HG02798 (cell line): ENCODE measurements around the gene FSHR.

ENCODE experiments used
- ATAC-seq: cut with Tn5 transposase; IDR thresholded peaks from one replicate; pipeline ENCODE4 v1.9.1; 2021; ENCODE audit warnings: mild to moderate bottlenecking; ENCODE audit not compliant: unreplicated experiment, poor library complexity

The FSHR gene

DNA sequence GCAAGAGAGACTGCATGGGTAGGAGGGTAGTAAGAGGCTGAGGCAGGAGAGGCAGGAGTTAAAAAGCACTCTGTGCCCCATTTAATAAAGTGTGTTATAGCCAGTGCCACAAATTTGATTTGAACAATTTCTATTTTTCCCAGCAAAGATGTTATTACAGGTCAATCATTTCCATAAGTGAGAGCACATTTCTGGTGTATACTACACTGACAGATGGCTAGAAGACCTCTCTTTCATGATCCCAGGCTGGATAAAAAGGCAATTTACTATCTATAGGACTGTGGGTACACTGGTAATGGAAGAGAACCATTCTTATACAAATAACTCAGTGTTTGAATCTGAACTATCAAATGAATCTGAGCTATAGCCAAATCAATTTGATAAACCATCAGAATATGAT lies 176.2 kb downstream of the FSHR start:
- ATAC-seq: no peak

DNA sequence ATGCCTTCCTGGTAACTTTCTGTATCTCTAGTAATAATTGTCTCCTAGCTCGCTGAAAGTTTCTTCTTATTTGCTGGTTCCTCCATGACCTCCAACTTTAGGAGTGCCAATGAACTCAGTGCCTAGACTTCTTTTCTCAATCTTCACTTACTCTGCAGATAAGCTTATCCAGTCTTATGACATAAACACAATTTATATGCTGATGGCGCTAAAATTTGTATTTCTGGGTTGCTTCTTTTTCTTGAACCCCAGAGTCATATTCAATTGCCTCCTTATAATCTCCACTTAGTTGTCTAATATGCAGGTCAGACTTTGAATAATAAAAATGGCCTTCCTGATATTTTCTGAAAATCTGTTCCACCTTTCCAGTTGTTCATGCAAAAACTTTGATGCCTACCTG lies 182.5 kb downstream of the FSHR start:
- no peak for ATAC-seq

DNA sequence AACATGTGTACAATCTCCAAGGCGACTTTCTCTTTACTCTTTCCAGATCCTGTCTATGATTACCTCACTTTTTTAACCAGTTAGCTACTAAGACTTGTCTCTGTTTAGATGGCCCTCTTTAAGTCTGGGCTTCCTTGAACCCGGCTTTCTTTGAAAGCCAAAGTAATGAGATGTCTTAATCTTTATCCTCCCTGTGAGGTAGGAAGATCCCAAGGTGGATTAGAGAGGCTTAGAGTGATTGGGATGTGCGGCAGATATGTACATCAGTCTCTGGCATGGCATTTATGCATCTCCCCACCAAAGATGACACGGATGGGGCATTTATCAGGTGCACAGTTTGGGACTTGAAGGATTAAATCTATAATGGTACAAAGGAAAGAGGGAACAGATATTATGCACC lies 186.3 kb downstream of the FSHR start:
- no peak for ATAC-seq

DNA sequence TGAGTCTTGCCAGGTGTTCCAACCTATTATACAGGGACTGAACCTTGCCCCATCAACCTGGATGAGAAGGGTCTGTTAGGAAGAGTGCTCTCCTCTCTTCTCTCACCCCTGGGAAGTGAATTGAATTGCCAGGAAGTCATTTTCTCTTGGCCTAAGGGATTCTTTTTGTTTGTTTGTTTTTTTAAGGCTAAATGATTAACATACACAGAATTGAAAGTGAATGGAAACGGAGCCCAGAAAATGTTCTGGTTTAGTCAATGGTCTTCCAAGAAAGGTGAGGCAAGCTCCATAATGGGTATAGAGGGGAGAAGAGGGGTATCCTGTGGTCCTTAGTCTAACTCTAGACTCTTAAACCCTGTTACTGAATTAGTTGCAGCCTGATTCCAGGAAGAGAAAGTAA lies 189.1 kb downstream of the FSHR start:
- ATAC-seq: no peak

DNA sequence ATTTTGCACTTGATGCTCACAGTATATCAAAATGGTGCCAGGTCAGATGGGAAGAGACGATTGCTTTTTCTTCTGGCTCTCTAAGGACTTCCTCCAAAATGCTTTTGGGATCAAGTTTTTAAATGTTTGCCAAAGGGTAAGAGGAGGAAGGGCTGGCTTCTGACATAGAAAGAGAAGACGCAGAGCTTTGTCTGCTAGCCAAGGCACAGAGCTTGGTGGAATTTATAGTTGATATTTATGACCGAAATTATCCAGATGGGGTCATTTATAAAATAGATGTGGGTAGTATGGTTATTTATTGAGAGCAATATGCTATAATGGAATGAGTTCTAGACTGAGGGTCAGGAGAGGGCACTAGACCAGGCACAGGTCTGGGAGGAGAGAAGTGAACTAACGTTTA lies 193.3 kb downstream of the FSHR start:
- ATAC-seq: no peak

DNA sequence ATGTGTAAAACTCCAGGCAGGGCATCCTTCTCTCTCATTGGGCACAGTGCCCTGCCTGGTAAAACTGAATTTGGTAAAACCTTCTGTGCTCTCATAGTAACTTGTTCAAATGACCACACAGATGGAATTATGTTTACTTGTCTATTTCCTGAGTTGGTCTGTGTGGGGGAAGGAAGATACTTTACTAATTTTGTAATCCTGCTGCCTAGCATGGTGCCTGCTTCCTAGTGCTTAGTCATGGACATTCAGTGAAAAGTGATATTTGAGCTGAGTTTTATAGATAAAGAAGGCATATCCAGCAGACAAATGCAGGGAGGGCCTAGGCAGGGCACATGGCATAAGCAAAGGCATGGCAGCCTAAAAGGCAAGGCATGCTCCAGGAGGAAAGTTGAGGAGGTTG lies 199.4 kb downstream of the FSHR start:
- no peak for ATAC-seq

DNA sequence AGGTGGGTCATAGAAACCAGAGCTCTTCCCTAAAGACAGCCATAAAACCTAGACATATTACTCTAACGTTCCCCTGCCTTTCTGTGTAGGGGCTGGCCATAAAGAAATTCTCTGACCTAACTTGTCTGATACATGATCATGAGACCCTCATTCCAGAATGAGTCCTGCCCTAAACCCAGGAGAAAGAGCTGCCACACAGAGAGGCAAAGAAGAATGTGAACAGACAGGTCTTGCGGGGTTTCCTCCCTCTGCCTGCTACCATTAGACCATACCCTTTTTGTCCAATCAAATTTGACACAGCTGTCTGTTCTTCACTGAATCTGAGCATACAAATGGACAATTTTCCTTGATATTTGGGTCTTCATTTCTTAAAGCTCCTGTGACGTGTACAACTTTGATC lies 200.0 kb downstream of the FSHR start:
- ATAC-seq: no peak

DNA sequence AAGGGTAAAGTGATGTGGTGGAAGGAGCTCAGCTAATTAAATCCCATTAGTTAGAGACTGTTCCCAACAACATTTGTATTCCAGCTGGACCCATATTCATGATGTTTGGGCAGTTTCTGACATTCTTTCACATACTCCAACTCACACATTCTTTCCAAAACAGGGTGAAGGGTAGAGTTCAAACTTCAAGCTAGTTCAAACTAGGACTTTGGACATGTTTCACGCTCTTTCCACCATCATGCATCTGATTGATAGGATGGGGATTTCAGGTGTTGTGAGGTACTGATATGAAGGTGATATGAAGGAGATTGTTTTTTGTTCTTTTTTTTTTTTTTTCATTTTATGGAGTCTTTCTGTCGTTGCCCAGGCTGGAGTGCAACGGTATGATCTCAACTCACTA lies 201.7 kb downstream of the FSHR start:
- no peak for ATAC-seq

DNA sequence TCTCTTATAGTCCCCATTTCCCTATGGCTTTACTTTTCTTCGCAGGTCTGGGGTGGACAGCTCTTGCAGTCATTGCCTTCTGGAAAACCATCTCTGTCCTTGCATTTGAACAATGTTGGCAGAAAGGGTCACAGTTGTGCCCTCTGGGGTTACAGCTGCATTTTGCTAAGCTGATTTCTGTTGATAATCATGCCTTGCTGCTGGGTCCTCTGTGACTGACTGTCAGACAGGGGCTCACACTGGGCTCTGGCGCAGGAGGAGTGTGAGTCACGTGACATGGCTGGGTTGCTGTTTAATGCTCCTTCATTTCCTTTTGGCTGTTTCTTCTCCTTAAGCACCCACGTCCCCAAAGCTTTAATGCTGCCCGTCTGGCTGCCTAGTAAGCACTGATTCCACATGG lies 202.2 kb downstream of the FSHR start:
- ATAC-seq: no peak

DNA sequence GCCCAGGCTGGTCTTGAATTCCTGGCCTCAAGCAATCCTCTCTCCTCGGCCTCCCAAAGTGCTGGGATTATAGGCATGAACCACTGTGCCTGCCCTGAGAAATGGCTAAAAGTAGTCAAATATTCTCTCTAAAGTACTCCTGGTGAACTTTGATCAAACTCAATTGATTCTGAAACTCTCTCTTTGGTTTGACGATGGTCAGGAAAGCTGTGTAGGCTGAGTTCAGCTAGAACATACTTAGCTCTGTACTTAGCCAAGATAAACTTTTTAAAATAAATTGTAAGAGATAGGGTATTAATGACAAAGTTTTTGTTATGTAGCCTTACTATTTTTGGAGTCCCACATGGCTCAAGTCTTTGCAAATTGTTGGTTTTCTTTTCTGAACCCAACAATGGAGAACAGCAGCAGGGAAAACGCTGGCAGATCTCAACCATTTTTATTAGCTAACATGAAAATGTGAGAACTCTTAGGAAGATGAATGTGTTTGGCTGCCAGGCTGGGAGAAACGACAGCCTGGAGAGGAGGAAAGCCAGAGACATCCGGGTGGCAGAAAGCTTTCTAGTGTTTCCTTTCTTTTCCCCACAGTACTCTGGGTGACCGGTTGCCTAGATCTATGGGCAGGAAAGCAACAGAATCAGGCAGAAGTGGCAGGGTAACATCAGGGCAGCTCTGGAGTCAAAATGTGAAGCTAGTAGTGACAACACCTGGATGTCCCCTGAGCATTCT lies 205.8 kb downstream of the FSHR start:
- ATAC-seq: no peak

DNA sequence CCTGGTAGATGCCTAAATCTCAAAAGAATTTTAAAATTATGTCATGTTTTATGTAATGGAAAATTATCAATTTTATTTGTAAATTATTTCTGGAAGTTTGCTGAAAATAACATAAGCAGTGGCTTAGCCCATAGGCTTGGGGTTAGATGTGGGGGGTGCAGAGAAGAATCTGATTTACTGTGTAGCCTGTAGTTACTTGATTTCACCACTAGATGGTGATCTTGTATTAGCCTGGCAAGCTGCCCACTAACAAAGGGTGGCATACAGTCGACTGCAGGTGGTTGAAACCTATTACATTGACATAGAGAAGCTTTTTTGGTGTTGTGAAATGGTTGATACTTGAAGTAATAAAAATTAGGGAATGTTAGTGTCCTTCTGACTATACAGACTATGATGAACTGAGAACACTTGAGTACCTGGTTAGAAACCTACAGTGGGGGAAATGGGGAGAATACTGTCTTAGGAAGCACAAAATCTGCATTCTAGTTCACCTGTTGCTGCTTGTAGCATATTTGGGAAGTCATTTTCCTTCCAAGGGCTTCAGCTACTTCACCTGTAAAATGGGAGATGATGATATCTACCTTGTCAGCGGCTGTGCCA lies 207.8 kb downstream of the FSHR start:
- peak; percentile 96 for ATAC-seq

DNA sequence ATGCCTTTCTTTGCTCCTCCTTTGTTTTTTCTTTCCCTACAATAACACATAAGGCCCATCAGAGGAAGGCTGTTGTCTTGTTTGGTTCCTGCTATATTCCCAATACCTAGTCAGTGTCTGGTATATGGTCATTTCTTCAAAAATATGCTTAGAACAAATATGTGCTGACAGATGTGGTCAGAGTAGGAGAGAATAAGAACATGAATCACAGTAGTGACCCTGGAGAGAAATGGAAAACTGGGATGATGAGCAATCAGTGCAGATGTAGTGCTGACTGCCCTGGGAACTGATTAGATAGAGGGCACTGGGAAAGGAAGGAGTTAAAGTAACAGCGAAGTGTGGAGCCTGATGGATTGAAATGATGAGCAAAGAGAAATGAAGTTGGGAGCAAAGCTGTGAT lies 209.4 kb downstream of the FSHR start:
- no peak for ATAC-seq

DNA sequence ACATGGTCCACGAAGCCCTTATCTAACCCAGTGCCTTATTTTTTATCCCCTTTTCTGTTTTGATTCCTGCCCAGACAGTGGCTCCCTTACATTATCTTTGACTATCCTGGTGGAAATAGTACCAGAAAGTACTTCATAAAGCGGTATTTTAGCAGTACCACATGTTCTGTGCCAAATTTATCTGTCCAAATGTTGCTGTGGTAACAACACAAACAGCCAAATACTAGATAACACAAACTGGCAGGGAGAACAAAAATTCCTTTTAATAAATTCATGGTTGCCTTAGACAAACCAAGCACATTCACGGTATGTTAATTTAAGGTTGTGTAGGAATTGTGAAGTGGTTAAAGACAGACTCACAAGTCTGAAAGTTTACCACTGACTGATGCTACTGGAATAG lies 210.9 kb downstream of the FSHR start:
- no peak for ATAC-seq

DNA sequence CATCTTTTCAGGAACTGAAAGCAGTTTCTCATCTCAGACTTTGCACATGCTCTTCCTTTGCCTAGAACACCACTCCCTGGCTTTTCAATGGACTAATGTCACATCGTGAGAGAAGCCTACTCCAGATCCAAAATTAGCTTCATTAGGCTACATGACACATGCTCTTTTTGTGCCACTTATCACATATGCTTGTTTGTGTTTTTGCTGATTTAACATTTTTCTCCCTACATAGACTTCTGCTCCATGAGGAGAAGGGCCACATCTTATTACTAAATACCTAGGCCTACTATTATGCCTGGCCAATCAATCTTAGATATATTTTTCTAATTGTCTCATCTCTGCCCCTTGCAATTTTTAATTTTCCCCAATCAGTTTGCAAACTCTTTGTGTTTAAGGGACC lies 212.4 kb downstream of the FSHR start:
- ATAC-seq: no peak

DNA sequence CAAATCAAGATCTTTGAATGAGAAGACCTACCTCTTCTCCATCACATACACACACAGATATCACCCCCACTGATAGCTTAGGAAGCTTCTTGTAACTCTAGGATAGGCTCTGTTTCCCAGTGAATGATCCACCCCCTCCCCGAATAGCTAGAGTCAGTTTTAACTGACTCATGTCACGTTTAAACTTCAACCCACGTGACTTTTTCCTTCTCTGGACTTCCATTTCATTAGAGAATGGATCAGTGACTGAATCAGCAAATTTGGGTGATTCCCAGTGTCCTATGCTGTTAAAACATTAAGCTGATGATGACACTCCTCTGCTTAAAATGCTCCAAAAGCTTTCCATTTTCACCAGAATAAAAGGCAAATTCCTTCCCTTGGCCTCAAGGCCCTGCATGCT lies 212.9 kb downstream of the FSHR start:
- no peak for ATAC-seq

DNA sequence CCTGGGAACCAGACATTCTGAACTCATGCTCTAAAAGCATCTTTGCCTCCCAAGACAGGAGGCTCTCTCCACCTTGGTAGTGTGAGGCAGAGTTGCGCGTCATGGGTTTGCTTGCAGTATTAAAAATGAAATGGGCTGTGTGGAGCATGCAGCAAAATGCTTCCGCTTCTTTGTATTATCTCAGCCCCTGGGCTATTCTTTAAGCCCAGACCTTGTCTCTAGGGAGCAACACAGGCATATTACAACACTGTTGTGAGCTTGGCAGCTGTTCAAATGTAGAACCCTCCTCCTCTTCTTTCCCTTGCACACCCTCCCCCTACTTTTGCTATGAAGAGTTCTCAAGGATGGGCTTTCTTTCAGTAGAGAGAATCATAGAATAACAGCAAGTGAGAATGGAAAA lies 213.7 kb downstream of the FSHR start:
- no peak for ATAC-seq

DNA sequence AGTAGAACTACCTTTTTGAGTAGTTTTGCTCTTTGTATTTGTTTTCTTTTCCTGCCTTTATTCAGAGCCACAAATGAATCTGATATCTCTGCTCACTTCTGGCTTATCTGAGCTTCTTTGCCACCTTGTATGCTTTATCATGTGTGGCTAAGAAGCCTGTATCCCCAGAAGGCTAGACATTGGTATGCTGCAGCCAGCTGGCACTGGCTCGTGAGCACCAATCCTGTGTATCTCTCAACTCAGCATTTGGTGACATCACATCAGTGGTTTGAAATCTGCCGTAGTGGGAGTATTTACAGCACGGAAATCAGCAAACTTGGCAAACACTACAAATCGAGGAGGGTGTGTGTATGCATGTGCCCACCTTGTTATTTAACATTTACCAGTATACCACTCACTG lies 215.1 kb downstream of the FSHR start:
- no peak for ATAC-seq

DNA sequence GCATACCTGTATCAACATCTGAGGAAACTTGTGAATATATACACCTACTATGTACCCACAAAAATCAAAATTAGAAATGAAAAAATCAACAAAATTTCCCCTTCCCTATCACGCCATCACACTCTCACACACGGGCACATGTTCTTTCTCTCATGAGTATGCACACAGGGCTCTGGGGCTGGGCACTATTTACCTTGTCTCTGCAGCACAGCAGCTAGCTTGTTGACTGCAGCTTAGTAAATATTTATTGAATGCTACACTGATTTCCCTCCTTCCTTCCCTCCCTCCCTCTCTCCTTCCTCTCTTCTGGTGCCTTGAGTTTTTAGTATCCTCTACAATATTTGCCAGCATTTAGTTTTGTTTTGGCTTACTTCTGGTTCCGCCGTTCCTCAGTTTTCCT lies 216.1 kb downstream of the FSHR start:
- ATAC-seq: no peak

DNA sequence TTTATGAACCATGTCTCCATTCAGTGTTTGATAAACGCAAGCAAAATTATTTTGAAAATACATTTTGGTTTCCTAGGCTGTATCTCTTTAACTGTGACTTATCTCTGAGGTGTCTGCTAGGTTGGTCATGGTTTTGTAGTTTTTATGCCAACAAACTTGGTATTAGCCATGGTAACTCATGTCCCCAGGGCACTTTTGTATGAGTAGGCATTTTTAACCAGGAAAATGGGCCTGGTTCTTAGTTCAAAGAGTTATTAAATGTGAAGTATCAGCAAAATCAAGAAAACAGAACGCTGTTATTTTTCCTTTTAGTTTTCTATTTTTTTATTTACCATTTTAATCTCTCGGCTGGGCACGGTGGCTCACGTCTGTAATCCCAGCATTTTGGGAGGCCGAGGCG lies 219.5 kb downstream of the FSHR start:
- no peak for ATAC-seq

DNA sequence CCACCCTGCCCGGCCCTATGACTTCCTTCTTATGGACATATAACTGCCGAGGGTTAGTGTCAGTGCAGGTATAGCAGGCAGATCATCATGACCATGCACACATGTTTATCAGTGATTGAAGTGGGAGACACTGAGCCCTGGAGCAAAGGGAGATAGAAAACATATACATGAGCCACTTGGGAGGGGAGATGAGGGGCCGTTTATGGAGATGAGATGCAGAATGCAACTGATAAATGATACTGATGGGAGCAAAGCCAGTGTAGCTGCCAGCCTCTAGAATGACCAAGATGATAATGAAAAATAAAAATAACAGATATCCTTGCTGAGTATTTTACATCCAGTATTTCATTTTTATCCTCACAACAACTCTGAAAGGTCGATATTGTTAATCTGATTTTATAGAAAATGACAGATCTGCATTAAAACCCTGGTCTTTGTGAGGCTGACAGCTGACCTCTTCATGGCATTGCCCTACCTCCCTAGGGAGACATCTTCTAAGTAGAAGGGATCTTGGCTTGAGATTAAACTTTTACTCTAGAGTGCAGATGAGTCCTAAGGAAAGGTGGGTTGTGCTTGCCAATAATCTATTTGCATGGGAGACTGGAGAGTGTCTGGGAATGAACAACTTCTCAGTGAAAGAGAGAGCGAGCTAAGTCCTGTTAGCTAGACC lies 220.4 kb downstream of the FSHR start:
- ATAC-seq: no peak

DNA sequence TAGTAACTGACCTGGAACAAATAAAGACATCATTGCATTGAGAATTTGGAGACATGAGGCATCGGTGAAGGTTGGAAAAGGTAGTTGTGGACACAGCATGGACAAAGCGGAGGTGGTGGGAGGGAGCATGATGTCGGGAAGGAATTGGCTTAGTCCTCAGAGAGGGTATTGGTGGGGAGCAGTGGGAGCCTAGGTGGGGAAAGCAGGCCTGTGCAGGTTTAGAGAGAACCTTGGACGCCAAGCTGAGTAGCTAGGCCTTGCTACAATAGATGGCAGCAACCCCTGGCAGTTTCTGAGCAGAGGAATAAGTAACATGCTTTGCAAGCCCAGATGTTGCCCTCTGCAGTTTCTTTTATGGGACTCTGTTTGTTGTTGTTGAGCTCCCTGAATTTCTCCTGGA lies 221.6 kb downstream of the FSHR start:
- ATAC-seq: no peak
